GM12878 (cell line): Measurements from ENCODE around the gene FETUB. TPM values are rescaled to one million over a fixed set of nuclear protein-coding genes. Genes with fewer than 3 reads are reported as not detected.

ENCODE experiments used
- ATAC-seq: fragments of 200-7000 bp; cut with Tn5 transposase; 3 replicates; pipeline ENCODE4 v1.9.1; 2020; ENCODE audit warnings: mild to moderate bottlenecking, moderate library complexity
- BruUV-seq: library from RNA; stranded (reverse); fragments of 400-500 nt; replicated peaks from 2 replicates; lab custom pipeline; 2021; lab: Mats Ljungman, UMichigan
- CTCF ChIA-PET: fragments of 300-600 bp; sonication (Branson Sonifier 250); formaldehyde crosslinking; extraction: SDS; loops from one replicate; lab custom pipeline; 2021; ENCODE audit warnings: inconsistent platforms; lab: Yijun Ruan, JAX
- POLR2A ChIA-PET: fragments of 350-600 bp; formaldehyde crosslinking; extraction: SDS; loops from one replicate; lab custom pipeline; 2021; ENCODE audit warnings: inconsistent platforms; lab: Charles Lee
- RAD21 ChIA-PET: fragments of 300-600 bp; sonication (Branson Sonifier 250); formaldehyde crosslinking; loops from one replicate; lab custom pipeline; 2023; ENCODE audit warnings: antibody characterized with exemption; ENCODE audit not compliant: unreplicated experiment; lab: Charles Lee
- SMC1A ChIA-PET: fragments of 300-600 bp; sonication (Branson Sonifier 250); formaldehyde crosslinking; loops from one replicate; lab custom pipeline; 2023; ENCODE audit not compliant: unreplicated experiment, uncharacterized antibody; lab: Charles Lee
- DNase-seq: peaks from one replicate; pipeline ENCODE4 v3.0.0-alpha.2; 2011; ENCODE audit warnings: low read depth, low spot score
- FAIRE-seq: peaks from 3 replicates; lab custom pipeline; 2011; peaks lifted over from hg19 to GRCh38; lab: Jason Lieb, UNC
- H2AFZ ChIP-seq: 2 replicates; pipeline ENCODE4 v1.6.0; 2011; ENCODE audit warnings: low read depth, low read length, control low read depth; ENCODE audit not compliant: control insufficient read depth
- H3K27ac ChIP-seq: 2 replicates; pipeline ENCODE4 v1.5.1; 2011; ENCODE audit warnings: control low read depth; ENCODE audit not compliant: control insufficient read depth, insufficient read depth
- H3K27me3 ChIP-seq, 2 experiments: replicated peaks in 1 of 2; 2 replicates each; pipeline versions ENCODE4 v1.6.0 to v1.6.1; 2011; ENCODE audit warnings: low read length in 1 of 2; ENCODE audit not compliant: control insufficient read depth in 2 of 2, insufficient read depth in 2 of 2
- H3K36me3 ChIP-seq, 2 experiments: 2 replicates each; pipeline ENCODE4 v1.5.1; 2011; ENCODE audit warnings: low read length in 1 of 2; ENCODE audit not compliant: control insufficient read depth in 2 of 2, insufficient read depth in 2 of 2
- H3K4me1 ChIP-seq: 2 replicates; pipeline ENCODE4 v1.6.1; 2011; ENCODE audit warnings: mild to moderate bottlenecking, low read length, moderate library complexity, mixed read lengths; ENCODE audit not compliant: control insufficient read depth, insufficient read depth
- H3K4me2 ChIP-seq: 2 replicates; pipeline ENCODE4 v1.6.0; 2011; ENCODE audit warnings: control low read depth; ENCODE audit not compliant: control insufficient read depth, insufficient read depth
- H3K4me3 ChIP-seq: fragments of 200-600 bp; sonication (generic); 2 replicates; pipeline ENCODE4 v1.5.1; 2016
- H3K79me2 ChIP-seq: 2 replicates; pipeline ENCODE4 v1.6.0; 2011; ENCODE audit warnings: low read length; ENCODE audit not compliant: control insufficient read depth, insufficient read depth
- H3K9ac ChIP-seq: 2 replicates; pipeline ENCODE4 v1.8.0; 2011; ENCODE audit warnings: low read length, control low read depth, mixed read lengths; ENCODE audit not compliant: control insufficient read depth, insufficient read depth
- H3K9me3 ChIP-seq: replicated peaks from 3 replicates; pipeline ENCODE4 v1.5.1; 2011; ENCODE audit warnings: mild to moderate bottlenecking, low read length; ENCODE audit not compliant: control insufficient read depth, insufficient read depth
- H4K20me1 ChIP-seq: 2 replicates; pipeline ENCODE4 v1.6.0; 2011; ENCODE audit not compliant: control insufficient read depth, insufficient read depth
- BCLAF1 ChIP-seq: fragments of 450-650 bp; IDR thresholded peaks from 2 replicates; pipeline ENCODE4 v1.6.1; 2017; ENCODE audit warnings: antibody characterized with exemption, mild to moderate bottlenecking, moderate library complexity
- CBFB ChIP-seq: IDR thresholded peaks from 2 replicates; pipeline ENCODE4 v1.6.1; 2016; ENCODE audit warnings: antibody characterized with exemption, low read depth
- CREB1 ChIP-seq: IDR thresholded peaks from 2 replicates; pipeline ENCODE4 v1.6.1; 2012; ENCODE audit warnings: low read depth, mild to moderate bottlenecking, inconsistent platforms
- E2F8 ChIP-seq: fragments of 450-650 bp; IDR thresholded peaks from 2 replicates; pipeline ENCODE4 v1.6.1; 2018; ENCODE audit warnings: mild to moderate bottlenecking, low read depth, moderate library complexity; ENCODE audit not compliant: partially characterized antibody
- EZH2 ChIP-seq: IDR thresholded peaks from 2 replicates; pipeline ENCODE4 v1.6.1; 2012; ENCODE audit warnings: low read depth, mild to moderate bottlenecking, control low read depth, inconsistent platforms, low read length, borderline replicate concordance; ENCODE audit not compliant: control insufficient read depth
- LARP7 ChIP-seq: fragments of 450-650 bp; IDR thresholded peaks from 2 replicates; pipeline ENCODE4 v1.6.1; 2017; ENCODE audit warnings: mild to moderate bottlenecking
- NR2C2 ChIP-seq: IDR thresholded peaks from 2 replicates; pipeline ENCODE4 v1.6.1; 2011; ENCODE audit warnings: borderline replicate concordance, low read depth; ENCODE audit not compliant: control insufficient read depth, insufficient read length
- PKNOX1 ChIP-seq: fragments of 450-650 bp; IDR thresholded peaks from 2 replicates; pipeline ENCODE4 v1.6.1; 2016; ENCODE audit warnings: mild to moderate bottlenecking
- POLR2AphosphoS5 ChIP-seq: IDR thresholded peaks from 2 replicates; pipeline ENCODE4 v1.6.1; 2011; ENCODE audit warnings: mild to moderate bottlenecking, low read length, inconsistent platforms
- RBBP5 ChIP-seq: fragments of 200-600 bp; sonication (generic); conservative IDR thresholded peaks from 2 replicates; pipeline ENCODE4 v1.6.1; 2016
- SIN3A ChIP-seq: IDR thresholded peaks from 2 replicates; pipeline ENCODE4 v1.6.1; 2012; ENCODE audit warnings: low read depth, low read length, improper control_type of control experiment
- YBX1 ChIP-seq: fragments of 450-650 bp; IDR thresholded peaks from 2 replicates; pipeline ENCODE4 v1.6.1; 2016; ENCODE audit warnings: antibody characterized with exemption
- WGBS: methylation state at CpG from one replicate; pipeline ENCODE4 v1.1.6; 2016; ENCODE audit warnings: low lambda C conversion rate; ENCODE audit not compliant: insufficient replicate concordance, insufficient coverage; ENCODE audit errors: missing lambda C conversion rate; 5-methylcytosine and 5-hydroxymethylcytosine counted together
- in situ Hi-C: fragments of 300-500 bp; cut with MboI; formaldehyde crosslinking; loops from 9 replicates; pipeline ENCODE4 v1.14.3; 2018; ENCODE audit warnings: mixed read lengths
- intact Hi-C: fragments of 100-400 bp; cut with micrococcal nuclease; formaldehyde crosslinking; loops from one replicate; pipeline ENCODE4 v1.14.2; 2022; ENCODE audit not compliant: unreplicated experiment
- polyA plus RNA-seq, 11 experiments: library from polyadenylated mRNA; depleted of rRNA in 4 of 11; unstranded in 6 of 11; stranded (reverse) in 5 of 11; fragments of >200 nt; fragmentation: Nextera tagmentation in 4 of 11; fragmentation: Illumina TruSeq in 1 of 11; extraction: Ambion mirVana in 4 of 11; extraction: Trizol in 1 of 11; gene quantifications; 1 replicate in 1 of 11; 2 replicates in 10 of 11; pipeline versions ENCODE4 v1.2.1 to v1.2.3, GENCODE V29; 2011 to 2016; ENCODE audit warnings: inconsistent platforms in 2 of 11, missing spikeins in 2 of 11, low read depth in 1 of 11
- total RNA-seq, 4 experiments: library from RNA; depleted of rRNA in 3 of 4; stranded (reverse); fragments of >200 nt in 3 of 4; fragmentation: Illumina TruSeq in 1 of 4; extraction: Trizol in 1 of 4; gene quantifications; 2 replicates each; pipeline versions ENCODE4 v1.2.1 to v1.2.3, GENCODE V29; 2013 to 2021

The FETUB gene
- total and polyA plus RNA-seq, 10 of the 15 experiments (the other 5 are each of a cell fraction or from before 2014, with no cell fraction given) = not detected

- no peak overlapping the region for H2AFZ ChIP-seq
- H3K27me3 ChIP-seq = no peaks in the 10 kb centered on the region; a peak in 1 of 4 replicates
- H3K27ac ChIP-seq = no peak overlapping the region
- POLR2A ChIA-PET = no interaction called here
- H3K79me2 ChIP-seq = no peaks in the 10 kb centered on the region
- RAD21 ChIA-PET = no interaction called here
- 77% methylated on average over 7 of the region's 7 CpGs for WGBS
- no peak for DNase-seq
- in situ Hi-C loops = no loop called here
- H3K9me3 ChIP-seq = no peaks in the 10 kb centered on the region
- CTCF ChIA-PET = no interaction called here
- TF ChIP-seq RBBP5 (no peak), E2F8 (no peak), CREB1 (no peak), PKNOX1 (no peak), POLR2AphosphoS5 (no peak), CBFB (no peak), BCLAF1 (no peak), YBX1 (no peak), EZH2 (no peak), NR2C2 (no peak), LARP7 (no peak), SIN3A (no peak)
- no TSS peak for BruUV-seq
- intact Hi-C loops = no loop called here
- no peak overlapping the region for H3K4me3 ChIP-seq
- SMC1A ChIA-PET = no interaction called here
- no peaks in the 10 kb centered on the region for H3K36me3 ChIP-seq
- no peak for ATAC-seq
- FAIRE-seq = no peak
- no peak overlapping the region for H3K9ac ChIP-seq
- no peak overlapping the region for H3K4me2 ChIP-seq
- no peaks in the 10 kb centered on the region for H4K20me1 ChIP-seq
- H3K4me1 ChIP-seq = no peaks in the 10 kb centered on the region
These were observed 12.3 kb upstream of the FETUB start for GRCh38 chr3:186627852-186628414.
